Naive thymus-derived CD4-positive, alpha-beta T cell (primary cell): ENCODE results near the gene ASCC3. TPM values are rescaled to one million over a fixed set of nuclear protein-coding genes. Genes with fewer than 3 reads are reported as not detected.

ENCODE experiments used
- ATAC-seq: fragments of 150-1000 bp; cut with Tn5 transposase; 2 replicates; pipeline ENCODE4 v1.10.0; 2021; ENCODE audit warnings: mild to moderate bottlenecking, moderate library complexity
- CTCF ChIA-PET: fragments of 350-600 bp; sonication (Branson Sonifier 250); formaldehyde crosslinking; loops from one replicate; lab custom pipeline; 2021; ENCODE audit warnings: antibody characterized with exemption; lab: Charles Lee
- POLR2A ChIA-PET: fragments of 350-600 bp; sonication (Branson Sonifier 250); formaldehyde crosslinking; loops from one replicate; lab custom pipeline; 2021; ENCODE audit warnings: antibody characterized with exemption, inconsistent platforms; lab: Charles Lee
- DNase-seq, 9 donors: peaks; one replicate each; pipeline versions ENCODE4 v3.0.0 to v3.0.0-alpha.2; 2020 to 2022; ENCODE audit warnings: mixed read lengths in 1 of 9
- H3K27ac ChIP-seq: one replicate; pipeline ENCODE4 v1.7.0; 2013; ENCODE audit warnings: mild to moderate bottlenecking, low read depth, low read length, moderate library complexity
- H3K27me3 ChIP-seq, 2 donors: one replicate each; pipeline ENCODE4 v1.7.0; 2013; ENCODE audit warnings: low read length in 2 of 2, mild to moderate bottlenecking in 2 of 2, moderate library complexity in 2 of 2; ENCODE audit not compliant: control insufficient read depth in 2 of 2, insufficient read depth in 2 of 2
- H3K36me3 ChIP-seq, 3 experiments: 1 replicate in 2 of 3; 2 replicates in 1 of 3; pipeline ENCODE4 v1.7.0; 2013; ENCODE audit warnings: low read length in 3 of 3, mild to moderate bottlenecking in 3 of 3, moderate library complexity in 1 of 3; ENCODE audit not compliant: insufficient read depth in 3 of 3, control insufficient read depth in 2 of 3
- H3K4me1 ChIP-seq, 2 donors: one replicate each; pipeline ENCODE4 v1.7.0; 2013; ENCODE audit warnings: low read length in 2 of 2, mild to moderate bottlenecking in 2 of 2, moderate library complexity in 1 of 2; ENCODE audit not compliant: control insufficient read depth in 2 of 2, insufficient read depth in 2 of 2
- H3K4me3 ChIP-seq: 2 replicates; pipeline ENCODE4 v1.7.0; 2013; ENCODE audit warnings: mild to moderate bottlenecking, low read length
- H3K9me3 ChIP-seq, 3 experiments: 1 replicate in 2 of 3; 2 replicates in 1 of 3; pipeline ENCODE4 v1.7.0; 2013; ENCODE audit warnings: low read length in 3 of 3; ENCODE audit not compliant: control insufficient read depth in 2 of 3
- H3K27ac Mint-ChIP-seq, 9 donors: one replicate each; pipeline ENCODE4 v1.8.0; 2020 to 2022; ENCODE audit warnings: mixed read lengths in 9 of 9, mild to moderate bottlenecking in 8 of 9, moderate library complexity in 5 of 9, inconsistent platforms in 2 of 9
- H3K27me3 Mint-ChIP-seq, 5 donors: one replicate each; pipeline ENCODE4 v1.8.0; 2021 to 2022; ENCODE audit warnings: mixed read lengths in 5 of 5, mild to moderate bottlenecking in 1 of 5
- H3K36me3 Mint-ChIP-seq, 5 donors: one replicate each; pipeline ENCODE4 v1.8.0; 2020 to 2022; ENCODE audit warnings: mixed read lengths in 5 of 5, mild to moderate bottlenecking in 3 of 5, inconsistent platforms in 1 of 5
- H3K4me1 Mint-ChIP-seq, 7 donors: one replicate each; pipeline ENCODE4 v1.8.0; 2020 to 2022; ENCODE audit warnings: mixed read lengths in 7 of 7, mild to moderate bottlenecking in 3 of 7, inconsistent platforms in 1 of 7
- H3K4me3 Mint-ChIP-seq, 10 donors: one replicate each; pipeline ENCODE4 v1.8.0; 2020 to 2022; ENCODE audit warnings: mild to moderate bottlenecking in 10 of 10, mixed read lengths in 10 of 10, moderate library complexity in 6 of 10, inconsistent platforms in 2 of 10
- H3K9me3 Mint-ChIP-seq, 11 donors: one replicate each; pipeline ENCODE4 v1.8.0; 2020 to 2022; ENCODE audit warnings: mixed read lengths in 11 of 11, mild to moderate bottlenecking in 4 of 11, inconsistent platforms in 1 of 11, moderate library complexity in 1 of 11
- intact Hi-C, 2 donors: fragments of 100-400 bp; cut with micrococcal nuclease; formaldehyde crosslinking; loops; one replicate each; pipeline ENCODE4 v1.15.1; 2023
- polyA plus RNA-seq, 2 donors: library from polyadenylated mRNA; unstranded; fragments of 300-500 nt; fragmentation: Illumina TruSeq; gene quantifications; one replicate each; pipeline ENCODE4 v1.2.3, GENCODE V29; 2021
- total RNA-seq, 6 experiments: library from RNA in 5 of 6; stranded (reverse) in 5 of 6; gene quantifications; 1 replicate in 5 of 6; 2 replicates in 1 of 6; pipeline ENCODE4 v1.2.3 and lab custom pipeline; 2021 to 2026

The ASCC3 gene
- total and polyA plus RNA-seq, 7 experiments from 2014 or later: 19.6 to 73.8 (median 41.6) TPM

- Mint-ChIP-seq H3K9me3 (no peaks in the 10 kb centered on the region), H3K36me3 (peaks cover 4 to 48% (median 47%) of the 10 kb centered on the region in 5 donors), H3K27ac (no peak overlapping the region), H3K27me3 (no peaks in the 10 kb centered on the region), H3K4me1 (peaks cover 0 to 6% (median 0%) of the 10 kb centered on the region in 7 donors), H3K4me3 (no peak overlapping the region)
- Histone ChIP-seq H3K4me1 (no peaks in the 10 kb centered on the region), H3K27ac (no peak overlapping the region), H3K4me3 (no peak overlapping the region), H3K9me3 (no peaks in the 10 kb centered on the region), H3K27me3 (no peaks in the 10 kb centered on the region), H3K36me3 (peaks cover 0 to 24% (median 9%) of the 10 kb centered on the region in 3 experiments)
- CTCF ChIA-PET: interaction anchor here (0.7 kb wide), 1 partner anchor 19 kb away, joined by 3 read pairs; no protein-coding TSS in a partner anchor
- ATAC-seq (no peak), DNase-seq (no peak)
- intact Hi-C loops: no loop called here
- POLR2A ChIA-PET: no interaction called here
Measured at GRCh38 chr6:100592929-100593328, 288.2 kb downstream of the ASCC3 start.

- H3K4me1 ChIP-seq: peaks cover 0 to 7% of the 10 kb centered on the region in 2 donors
- no peak overlapping the region for H3K27ac ChIP-seq
- no peak for ATAC-seq
- no peaks in the 10 kb centered on the region for H3K36me3 ChIP-seq
- H3K27me3 Mint-ChIP-seq: no peaks in the 10 kb centered on the region
- ChIA-PET POLR2A (no interaction called here), CTCF (no interaction called here)
- no peaks in the 10 kb centered on the region for H3K27me3 ChIP-seq
- peaks cover 0 to 6% (median 0%) of the 10 kb centered on the region in 7 donors for H3K4me1 Mint-ChIP-seq
- no peak for DNase-seq
- H3K4me3 Mint-ChIP-seq: no peak overlapping the region
- H3K4me3 ChIP-seq: no peak overlapping the region
- peaks cover 0 to 50% (median 14%) of the 10 kb centered on the region in 5 donors for H3K36me3 Mint-ChIP-seq
- H3K9me3 Mint-ChIP-seq: peaks cover 0 to 8% (median 0%) of the 10 kb centered on the region in 11 donors
- intact Hi-C loops: no loop called here
- no peaks in the 10 kb centered on the region for H3K9me3 ChIP-seq
- H3K27ac Mint-ChIP-seq: peak overlapping the region in 2 of 9 donors; percentile 11 to 63
Measured at GRCh38 chr6:100577425-100577824, 303.7 kb downstream of the ASCC3 start.

GRCh38 chr6:100575921-100576320 lies 305.2 kb downstream of the ASCC3 start:
- ChIA-PET CTCF (no interaction called here), POLR2A (no interaction called here)
- ATAC-seq (no peak), DNase-seq (no peak)
- no peaks in the 10 kb centered on the region for H3K27me3 Mint-ChIP-seq
- intact Hi-C loops: no loop called here
- H3K27ac Mint-ChIP-seq: no peak overlapping the region
- H3K9me3 ChIP-seq: no peaks in the 10 kb centered on the region
- H3K36me3 Mint-ChIP-seq: peaks cover 3 to 64% (median 28%) of the 10 kb centered on the region in 5 donors
- no peaks in the 10 kb centered on the region for H3K27me3 ChIP-seq
- H3K4me3 Mint-ChIP-seq: no peak overlapping the region
- no peak overlapping the region for H3K4me3 ChIP-seq
- peaks cover 0 to 4% (median 0%) of the 10 kb centered on the region in 3 experiments for H3K36me3 ChIP-seq
- H3K4me1 ChIP-seq: peaks cover 0 to 7% of the 10 kb centered on the region in 2 donors
- no peak overlapping the region for H3K27ac ChIP-seq
- peaks cover 0 to 13% (median 1%) of the 10 kb centered on the region in 11 donors for H3K9me3 Mint-ChIP-seq
- peaks cover 0 to 6% (median 0%) of the 10 kb centered on the region in 7 donors for H3K4me1 Mint-ChIP-seq

- Mint-ChIP-seq H3K27ac (no peak overlapping the region), H3K9me3 (peaks cover 0 to 21% (median 5%) of the 10 kb centered on the region in 11 donors), H3K36me3 (peaks cover 10 to 73% (median 39%) of the 10 kb centered on the region in 5 donors), H3K4me1 (peaks cover 0 to 6% (median 0%) of the 10 kb centered on the region in 7 donors), H3K27me3 (no peaks in the 10 kb centered on the region), H3K4me3 (no peak overlapping the region)
- ATAC-seq (no peak), DNase-seq (no peak)
- intact Hi-C loops: no loop called here
- peaks cover 0 to 4% (median 0%) of the 10 kb centered on the region in 3 experiments for H3K36me3 ChIP-seq
- H3K27ac ChIP-seq: no peak overlapping the region
- H3K4me1 ChIP-seq: peaks cover 0 to 7% of the 10 kb centered on the region in 2 donors
- H3K4me3 ChIP-seq: no peak overlapping the region
- ChIA-PET CTCF (no interaction called here), POLR2A (no interaction called here)
- H3K27me3 ChIP-seq: no peaks in the 10 kb centered on the region
- H3K9me3 ChIP-seq: no peaks in the 10 kb centered on the region
Measured at GRCh38 chr6:100574836-100575235, 306.3 kb downstream of the ASCC3 start.

GRCh38 chr6:100573166-100573565 lies 308.0 kb downstream of the ASCC3 start:
- H3K27me3 ChIP-seq: no peaks in the 10 kb centered on the region
- no peaks in the 10 kb centered on the region for H3K9me3 ChIP-seq
- H3K27me3 Mint-ChIP-seq: no peaks in the 10 kb centered on the region
- ChIA-PET POLR2A (no interaction called here), CTCF (no interaction called here)
- peaks cover 10 to 67% (median 38%) of the 10 kb centered on the region in 5 donors for H3K36me3 Mint-ChIP-seq
- H3K36me3 ChIP-seq: peaks cover 0 to 4% (median 0%) of the 10 kb centered on the region in 3 experiments
- H3K27ac Mint-ChIP-seq: no peak overlapping the region
- H3K4me1 ChIP-seq: peaks cover 0 to 3% of the 10 kb centered on the region in 2 donors
- no peak overlapping the region for H3K4me3 Mint-ChIP-seq
- intact Hi-C loops: no loop called here
- DNase-seq: no peak
- peaks cover 0 to 13% (median 6%) of the 10 kb centered on the region in 11 donors for H3K9me3 Mint-ChIP-seq
- no peak overlapping the region for H3K27ac ChIP-seq
- H3K4me1 Mint-ChIP-seq: peaks cover 0 to 9% (median 0%) of the 10 kb centered on the region in 7 donors
- ATAC-seq: no peak
- H3K4me3 ChIP-seq: no peak overlapping the region

- DNase-seq: no peak
- ChIA-PET POLR2A (no interaction called here), CTCF (no interaction called here)
- no peak overlapping the region for H3K4me3 ChIP-seq
- H3K4me1 ChIP-seq: no peaks in the 10 kb centered on the region
- no peak for ATAC-seq
- Mint-ChIP-seq H3K9me3 (peaks cover 0 to 13% (median 6%) of the 10 kb centered on the region in 11 donors), H3K27me3 (no peaks in the 10 kb centered on the region), H3K36me3 (peaks cover 10 to 49% (median 46%) of the 10 kb centered on the region in 5 donors), H3K4me1 (peaks cover 0 to 3% (median 0%) of the 10 kb centered on the region in 7 donors), H3K27ac (no peak overlapping the region), H3K4me3 (no peak overlapping the region)
- peaks cover 0 to 4% (median 0%) of the 10 kb centered on the region in 3 experiments for H3K36me3 ChIP-seq
- H3K27ac ChIP-seq: no peak overlapping the region
- no peaks in the 10 kb centered on the region for H3K27me3 ChIP-seq
- no peaks in the 10 kb centered on the region for H3K9me3 ChIP-seq
- intact Hi-C loops: no loop called here
Measured at GRCh38 chr6:100568255-100568654, 312.9 kb downstream of the ASCC3 start.

GRCh38 chr6:100566563-100566962 lies 314.6 kb downstream of the ASCC3 start:
- CTCF ChIA-PET: no interaction called here
- H3K4me1 ChIP-seq: no peaks in the 10 kb centered on the region
- H3K36me3 ChIP-seq: no peaks in the 10 kb centered on the region
- DNase-seq (no peak), ATAC-seq (no peak)
- Mint-ChIP-seq H3K4me3 (no peak overlapping the region), H3K36me3 (peaks cover 10 to 44% (median 33%) of the 10 kb centered on the region in 5 donors), H3K9me3 (peaks cover 0 to 13% (median 6%) of the 10 kb centered on the region in 11 donors), H3K27me3 (no peaks in the 10 kb centered on the region), H3K4me1 (peaks cover 0 to 3% (median 0%) of the 10 kb centered on the region in 7 donors), H3K27ac (no peak overlapping the region)
- H3K27me3 ChIP-seq: no peaks in the 10 kb centered on the region
- no peak overlapping the region for H3K4me3 ChIP-seq
- no peak overlapping the region for H3K27ac ChIP-seq
- intact Hi-C loops: no loop called here
- POLR2A ChIA-PET: no interaction called here
- no peaks in the 10 kb centered on the region for H3K9me3 ChIP-seq
